ENCODE measurements around the gene KLK3. TPM values are rescaled to one million over a fixed set of nuclear protein-coding genes. Genes with fewer than 3 reads are reported as not detected.
A peak's percentile ranks its signal among the peaks of the same experiment; 100 is the strongest.

KLK3 gene
- total RNA-seq, 1 experiment from 2014 or later: not detected

DNA sequence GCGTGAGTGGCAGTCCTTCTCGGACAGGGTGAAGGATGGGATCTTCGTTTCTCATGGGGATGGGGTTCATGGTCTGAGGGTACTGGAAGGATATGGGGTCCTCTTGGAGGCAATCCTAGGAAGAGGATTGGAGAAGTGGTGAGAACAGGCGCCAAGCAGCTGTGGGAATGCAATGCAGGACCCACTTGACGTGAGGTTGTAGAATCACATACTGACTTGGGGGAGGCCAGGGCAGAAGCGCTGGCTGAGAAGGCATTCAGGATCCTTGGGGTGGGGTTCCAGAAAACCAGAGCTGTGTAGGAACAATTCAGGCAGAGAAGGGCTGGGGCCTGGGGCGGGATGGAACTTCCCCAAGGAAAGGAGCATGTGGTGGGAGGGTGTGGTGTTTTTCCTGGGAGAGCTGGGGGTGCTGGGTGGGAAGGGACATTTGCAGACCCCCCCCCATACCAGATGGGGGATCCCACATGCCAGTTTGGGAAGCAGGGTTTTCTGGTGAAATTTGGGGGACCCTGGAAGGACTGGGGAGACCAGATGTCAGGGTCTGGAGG, 32.0 kb upstream of the KLK3 start:
- no peak overlapping the region for H3K4me3 ChIP-seq
- H3K9me3 ChIP-seq (replicated peaks): no peaks in the 10 kb centered on the region
- H3K36me3 ChIP-seq: no peaks in the 10 kb centered on the region
- H3K4me1 ChIP-seq: peaks cover 11% of the 10 kb centered on the region; the same call in 1 of the 2 replicates
- no peak overlapping the region for H3K27ac ChIP-seq
- H3K27me3 ChIP-seq: 0 out of 2 replicates have a peak, but pooled peaks cover 3% of the 10 kb centered on the region
- DNase-seq: no peak

DNA sequence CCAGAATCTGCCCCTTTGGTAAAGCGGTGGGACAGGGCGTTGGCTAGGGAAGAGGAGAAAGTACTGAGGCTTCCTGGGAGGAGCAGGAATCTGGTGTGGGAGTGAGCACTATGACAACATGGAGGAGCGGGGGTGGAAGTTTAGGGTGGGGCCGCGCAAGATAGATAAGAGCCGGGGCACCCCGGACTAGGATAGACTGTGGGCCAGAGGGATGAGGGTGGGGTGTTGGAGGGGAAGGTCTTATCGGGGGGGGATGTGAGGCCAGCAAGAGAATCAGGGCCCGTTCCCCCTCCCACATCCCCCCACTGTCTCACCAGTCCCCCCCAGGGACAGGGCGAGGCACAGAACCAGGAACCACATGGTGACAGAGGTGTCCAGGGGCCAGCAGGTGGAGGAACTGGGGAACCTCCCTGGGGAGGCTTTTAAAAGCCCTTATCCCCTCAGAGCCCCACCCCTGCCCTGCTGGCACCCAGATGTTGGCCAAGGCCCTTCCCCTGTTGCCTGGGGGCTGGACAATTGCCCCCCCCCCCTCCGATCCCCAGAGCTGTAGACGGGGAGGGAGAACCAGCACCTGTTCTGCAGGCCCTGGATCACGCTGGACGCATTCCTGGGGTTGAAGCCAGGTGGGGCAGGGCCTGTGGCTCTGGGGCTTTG, 31.2 kb upstream of the KLK3 start, which contains the start of gene KLK1:
Gene KLK1 (minus strand): TSS at position 399 of the 654 bp plus-strand sequence. CDS start 39 bp downstream, at position 360.
- DNase-seq: peak; percentile 29 to 30
- peaks cover 11% of the 10 kb centered on the region; the same call in 1 of the 2 replicates for H3K4me1 ChIP-seq
- no peaks in the 10 kb centered on the region for H3K36me3 ChIP-seq
- no peaks in the 10 kb centered on the region for H3K9me3 ChIP-seq (replicated peaks)
- H3K27me3 ChIP-seq: 0 out of 2 replicates have a peak, but pooled peaks cover 3% of the 10 kb centered on the region
- H3K4me3 ChIP-seq: no peak within 1 kb of the TSS
- no peak within 1 kb of the TSS for H3K27ac ChIP-seq

DNA sequence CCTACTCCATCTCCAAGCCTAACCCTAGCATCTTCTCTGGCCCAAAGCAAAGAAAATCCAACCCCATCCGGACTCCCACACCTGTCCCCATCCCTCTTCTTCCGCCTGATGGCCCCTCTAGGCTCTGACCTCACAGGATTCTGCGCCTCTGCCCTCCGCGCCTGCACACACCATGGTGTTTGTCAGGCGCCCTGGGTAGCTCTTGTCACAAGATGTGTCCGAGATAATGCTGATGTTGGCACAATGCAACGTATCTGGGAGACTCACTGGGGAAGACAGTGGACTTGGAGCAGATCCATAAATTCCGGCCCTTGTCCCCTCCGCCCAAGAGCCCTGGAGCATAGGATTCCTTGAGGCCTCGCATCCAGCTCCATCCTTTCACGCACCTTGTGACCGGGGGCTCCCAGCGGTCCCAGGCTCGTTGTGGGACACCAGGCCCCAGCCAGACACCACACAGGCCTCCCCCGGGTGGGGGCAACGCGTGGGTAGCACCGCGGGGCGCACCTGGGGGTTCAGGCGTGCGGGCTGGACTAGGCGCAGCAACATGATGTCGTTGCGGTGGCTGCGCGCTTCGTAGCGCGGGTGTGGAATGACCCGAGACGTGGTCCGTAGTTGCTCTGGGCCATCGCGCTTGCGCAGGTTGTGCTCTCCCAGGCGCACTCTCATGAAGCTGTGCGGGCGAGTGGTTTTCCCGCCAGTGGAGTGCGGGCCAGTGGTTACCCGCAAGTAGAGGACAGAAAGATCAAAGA, 28.0 kb upstream of the KLK3 start:
- H3K9me3 ChIP-seq (replicated peaks): no peaks in the 10 kb centered on the region
- H3K36me3 ChIP-seq: no peaks in the 10 kb centered on the region
- no peak overlapping the region for H3K4me3 ChIP-seq
- H3K27ac ChIP-seq: no peak overlapping the region
- DNase-seq: no peak
- peaks cover 30% of the 10 kb centered on the region for H3K4me1 ChIP-seq
- no peaks in the 10 kb centered on the region for H3K27me3 ChIP-seq

DNA sequence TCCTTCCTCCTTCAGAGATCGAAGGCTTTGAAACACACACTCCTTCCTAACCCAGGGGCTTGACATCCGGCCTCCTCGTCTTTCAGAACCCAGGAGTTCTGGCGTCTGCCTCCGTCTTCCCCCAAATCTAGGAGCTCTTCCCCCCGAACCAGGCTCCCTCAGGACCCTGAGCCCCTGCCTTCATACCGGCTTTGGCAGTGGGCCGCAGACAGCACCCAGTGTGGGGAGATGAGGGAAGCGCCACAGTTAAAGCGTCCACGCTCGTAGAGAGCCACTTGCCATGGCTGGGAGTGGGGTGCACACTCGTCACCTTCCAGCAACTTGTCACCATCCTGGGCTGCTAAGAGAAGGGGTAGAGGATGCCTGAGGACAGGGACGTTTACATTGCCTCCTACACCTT, 27.2 kb upstream of the KLK3 start:
- no peak for DNase-seq
- H3K27ac ChIP-seq: no peak overlapping the region
- no peaks in the 10 kb centered on the region for H3K9me3 ChIP-seq (replicated peaks)
- no peak overlapping the region for H3K4me3 ChIP-seq
- H3K36me3 ChIP-seq: no peaks in the 10 kb centered on the region
- H3K27me3 ChIP-seq: no peaks in the 10 kb centered on the region
- H3K4me1 ChIP-seq: peaks cover 30% of the 10 kb centered on the region

DNA sequence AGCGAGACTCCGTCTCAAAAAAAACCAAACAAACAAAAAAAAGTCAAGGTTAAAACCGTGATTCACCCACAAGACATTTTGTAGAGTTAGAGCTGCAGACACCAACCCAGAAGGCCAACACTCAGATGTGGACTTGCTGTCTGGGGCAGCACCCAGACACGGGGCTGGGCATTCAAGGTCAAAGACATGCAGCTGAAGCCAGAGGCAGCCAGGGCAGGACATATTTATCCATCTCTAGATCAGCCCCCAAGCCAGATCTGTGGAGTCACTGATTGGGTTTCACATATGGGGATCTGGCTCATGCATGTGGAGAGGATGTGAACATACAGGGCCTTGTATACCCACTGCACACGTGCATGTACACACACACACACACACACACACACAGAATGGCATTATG, 24.9 kb upstream of the KLK3 start:
- DNase-seq: no peak
- Histone ChIP-seq H3K36me3 (no peaks in the 10 kb centered on the region), H3K9me3 (replicated peaks) (no peaks in the 10 kb centered on the region), H3K27me3 (no peaks in the 10 kb centered on the region), H3K4me3 (no peak overlapping the region), H3K27ac (peak overlapping the region; percentile 16; the same call in 1 of the 2 replicates), H3K4me1 (peaks cover 20% of the 10 kb centered on the region)

DNA sequence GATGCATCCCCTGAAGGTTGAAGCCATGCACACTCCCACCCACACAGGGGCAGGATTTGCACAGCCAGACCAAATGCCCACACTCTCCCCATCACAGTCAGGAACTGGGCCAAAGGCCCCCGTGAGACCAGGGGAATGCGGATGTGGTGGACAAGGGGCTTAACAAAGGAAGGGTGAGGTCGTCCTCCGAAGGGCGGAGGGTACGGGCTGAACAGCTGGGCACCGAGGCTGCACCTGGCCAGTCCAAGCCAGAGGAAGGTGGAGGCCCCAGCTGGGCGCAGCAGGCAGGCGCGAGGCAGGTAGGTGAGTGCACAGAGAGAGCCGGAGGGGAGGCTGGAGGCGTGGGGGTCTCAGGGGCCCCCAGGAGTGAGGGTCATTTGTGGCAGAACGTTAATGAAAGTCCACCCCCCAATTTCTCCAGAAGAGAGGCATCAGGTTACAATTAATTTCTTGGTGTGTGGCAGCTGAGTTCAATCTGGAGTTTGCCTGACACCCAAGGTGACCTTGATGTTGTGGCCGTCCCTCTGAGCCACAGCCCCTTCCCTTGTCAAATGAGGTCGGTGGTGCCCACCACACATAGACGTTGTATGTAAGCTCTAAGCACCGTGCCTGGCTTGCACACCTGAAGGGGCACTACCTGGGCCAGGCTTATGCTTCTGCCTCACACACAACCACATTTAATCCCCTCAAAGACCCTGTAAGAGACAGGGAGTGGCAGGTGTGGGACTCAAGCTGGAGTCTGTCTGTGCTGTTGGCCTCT, 24.3 kb upstream of the KLK3 start:
- Histone ChIP-seq H3K4me1 (peaks cover 20% of the 10 kb centered on the region), H3K9me3 (replicated peaks) (no peaks in the 10 kb centered on the region)
- peak; percentile 86 to 88 for DNase-seq

DNA sequence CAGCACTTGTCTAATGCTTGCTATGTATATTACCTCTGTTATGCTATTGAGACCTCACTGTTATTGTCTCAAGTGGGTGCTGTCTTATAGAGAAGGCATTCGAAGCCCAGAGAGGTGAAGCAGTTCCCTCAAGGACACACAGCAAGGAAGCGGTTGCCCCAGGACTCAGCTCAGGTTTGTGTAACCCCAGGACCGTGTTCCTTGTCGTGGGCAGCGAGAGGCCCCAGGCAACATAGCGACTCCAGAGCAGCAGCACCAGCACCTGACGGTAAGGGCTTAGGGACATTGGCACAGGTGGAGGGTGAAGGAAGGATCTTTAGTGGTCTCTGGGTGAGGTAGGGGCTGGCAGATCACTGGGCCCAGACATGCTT, 23.7 kb upstream of the KLK3 start:
- DNase-seq: no peak
- no peak overlapping the region for H3K4me3 ChIP-seq
- H3K4me1 ChIP-seq: peaks cover 20% of the 10 kb centered on the region
- H3K27me3 ChIP-seq: no peaks in the 10 kb centered on the region
- no peaks in the 10 kb centered on the region for H3K9me3 ChIP-seq (replicated peaks)
- no peaks in the 10 kb centered on the region for H3K36me3 ChIP-seq
- H3K27ac ChIP-seq: no peak overlapping the region; the same call in 1 of the 2 replicates

More for the DNA sequence above, 24.3 kb upstream of the KLK3 start:
- H3K4me3 ChIP-seq: no peak overlapping the region
- peak overlapping the region; percentile 16; the same call in 1 of the 2 replicates for H3K27ac ChIP-seq
- H3K36me3 ChIP-seq: no peaks in the 10 kb centered on the region
- H3K27me3 ChIP-seq: no peaks in the 10 kb centered on the region

DNA sequence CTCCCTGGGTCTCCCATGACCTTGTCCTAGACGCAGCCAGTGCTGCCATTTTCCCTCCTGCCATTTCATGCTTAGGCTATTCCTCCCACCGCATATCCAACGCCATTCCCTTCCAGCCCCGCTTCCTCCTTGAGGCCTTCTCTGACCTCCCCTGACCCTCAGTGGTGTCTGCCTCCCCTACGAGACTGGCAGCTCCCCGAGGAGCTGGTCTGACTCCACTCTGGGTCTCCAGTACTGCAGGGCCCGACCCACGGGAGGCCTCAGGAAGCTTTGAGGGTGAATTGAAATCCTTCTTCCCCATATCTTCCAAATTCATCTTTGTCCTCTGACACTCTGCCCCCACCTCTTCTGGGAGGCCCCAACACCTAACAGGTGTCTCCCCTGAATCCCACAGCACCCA, 22.0 kb upstream of the KLK3 start:
- peaks cover 20% of the 10 kb centered on the region for H3K4me1 ChIP-seq
- no peak overlapping the region for H3K4me3 ChIP-seq
- no peaks in the 10 kb centered on the region for H3K36me3 ChIP-seq
- no peaks in the 10 kb centered on the region for H3K27me3 ChIP-seq
- H3K9me3 ChIP-seq (replicated peaks): no peaks in the 10 kb centered on the region
- H3K27ac ChIP-seq: no peak overlapping the region
- no peak for DNase-seq

DNA sequence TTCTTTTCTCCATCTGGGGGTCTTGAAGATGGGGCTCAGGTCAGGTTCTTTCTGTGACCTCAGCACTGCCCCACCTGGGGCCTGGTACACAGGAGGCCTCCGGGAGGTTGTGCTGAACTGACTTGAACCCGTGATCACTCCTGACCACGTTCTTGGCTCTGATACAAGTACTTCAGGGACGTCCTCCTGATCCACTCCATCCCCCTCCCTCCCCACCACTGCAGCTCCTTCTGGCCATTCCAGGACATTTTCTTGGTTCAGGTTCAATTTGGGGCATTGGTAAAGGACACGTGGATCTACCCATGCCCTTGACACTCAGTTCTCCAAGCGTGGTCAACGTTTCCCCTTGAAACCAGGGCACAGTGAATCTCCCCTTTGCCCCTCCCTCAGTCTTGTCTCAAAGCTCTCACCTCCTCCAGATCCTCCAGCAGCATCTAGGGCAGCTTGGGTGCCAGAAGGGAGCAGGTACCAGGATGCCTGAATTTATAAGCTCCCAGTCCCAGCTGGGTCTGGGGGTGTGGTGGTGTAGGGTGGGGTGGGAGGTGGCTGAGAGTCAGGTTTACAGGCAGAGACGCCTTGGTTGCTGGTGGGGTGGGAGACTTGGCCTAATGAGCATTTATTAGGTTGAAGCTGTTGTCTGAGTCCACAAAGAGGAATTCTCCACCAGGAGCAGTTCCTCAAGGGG, 21.5 kb upstream of the KLK3 start, which contains the start of gene KLK15:
Gene KLK15 (minus strand): TSS at position 458 of the 685 bp plus-strand sequence. CDS start 2,082 bp downstream, outside the sequence.
- no peak for DNase-seq

DNA sequence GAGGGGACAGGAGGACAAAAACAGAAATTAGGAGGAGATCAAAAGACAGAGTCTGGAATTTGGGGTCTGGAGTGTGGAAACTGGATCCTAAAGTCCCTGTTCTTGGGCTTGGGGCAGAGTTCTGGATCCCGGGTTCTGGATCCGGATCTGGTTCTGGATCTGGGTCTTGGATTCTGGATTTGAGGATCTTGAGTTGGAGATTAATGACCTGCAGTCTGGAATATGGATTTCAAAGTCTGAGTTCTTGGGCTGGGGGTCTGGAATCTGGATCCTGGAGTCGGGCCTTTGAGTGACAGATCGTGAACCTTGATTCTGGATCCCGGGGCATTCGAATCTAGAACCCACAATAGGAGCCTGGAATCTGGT, 20.9 kb upstream of the KLK3 start:
- Histone ChIP-seq H3K27me3 (no peaks in the 10 kb centered on the region), H3K27ac (no peak overlapping the region), H3K4me3 (no peak overlapping the region), H3K9me3 (replicated peaks) (no peaks in the 10 kb centered on the region), H3K4me1 (peaks cover 20% of the 10 kb centered on the region), H3K36me3 (no peaks in the 10 kb centered on the region)
- DNase-seq: no peak

More for the DNA sequence above, 21.5 kb upstream of the KLK3 start, which contains the start of gene KLK15:
- no peak within 1 kb of the TSS for H3K27ac ChIP-seq
- H3K4me1 ChIP-seq: peaks cover 20% of the 10 kb centered on the region
- no peak within 1 kb of the TSS for H3K4me3 ChIP-seq
- H3K9me3 ChIP-seq (replicated peaks): no peaks in the 10 kb centered on the region
- no peaks in the 10 kb centered on the region for H3K27me3 ChIP-seq
- no peaks in the 10 kb centered on the region for H3K36me3 ChIP-seq

DNA sequence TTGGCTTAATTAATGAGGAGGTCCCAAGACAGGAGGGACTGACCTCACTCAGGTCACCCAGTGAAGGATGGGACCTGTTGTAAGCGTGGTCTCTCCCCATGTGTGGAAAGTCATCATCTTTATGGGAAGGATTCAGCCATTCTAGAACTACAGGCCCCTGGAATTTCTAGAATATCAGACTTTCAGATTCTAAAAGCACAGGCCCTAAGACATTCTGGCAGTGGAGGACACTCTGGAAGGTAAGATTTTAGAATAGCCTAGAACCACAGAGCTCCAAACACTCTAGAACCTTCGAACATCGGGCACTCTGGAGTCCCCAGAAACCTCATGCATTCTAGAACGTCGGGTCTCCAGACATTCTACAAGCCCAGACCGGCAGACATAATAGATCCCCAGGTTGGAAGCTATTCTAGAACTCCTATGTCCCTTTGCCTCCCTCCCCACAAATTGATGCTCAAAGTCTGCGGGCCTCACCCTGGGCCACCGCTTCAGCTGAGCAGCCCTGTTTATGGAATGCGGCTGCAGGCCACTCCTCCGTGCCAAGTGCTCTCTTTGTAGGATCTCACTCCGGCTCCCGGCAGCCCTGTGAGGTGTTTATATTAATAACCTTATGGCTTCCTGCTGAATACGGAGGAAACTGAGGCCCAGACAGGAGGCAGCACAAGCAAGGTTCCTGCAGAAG, 19.5 kb upstream of the KLK3 start:
- H3K4me3 ChIP-seq: peak overlapping the region; percentile 61
- peak; percentile 22 to 47 for DNase-seq
- H3K4me1 ChIP-seq: peaks cover 9% of the 10 kb centered on the region
- no peaks in the 10 kb centered on the region for H3K27me3 ChIP-seq
- H3K36me3 ChIP-seq: no peaks in the 10 kb centered on the region
- no peaks in the 10 kb centered on the region for H3K9me3 ChIP-seq (replicated peaks)
- H3K27ac ChIP-seq: no peak overlapping the region

DNA sequence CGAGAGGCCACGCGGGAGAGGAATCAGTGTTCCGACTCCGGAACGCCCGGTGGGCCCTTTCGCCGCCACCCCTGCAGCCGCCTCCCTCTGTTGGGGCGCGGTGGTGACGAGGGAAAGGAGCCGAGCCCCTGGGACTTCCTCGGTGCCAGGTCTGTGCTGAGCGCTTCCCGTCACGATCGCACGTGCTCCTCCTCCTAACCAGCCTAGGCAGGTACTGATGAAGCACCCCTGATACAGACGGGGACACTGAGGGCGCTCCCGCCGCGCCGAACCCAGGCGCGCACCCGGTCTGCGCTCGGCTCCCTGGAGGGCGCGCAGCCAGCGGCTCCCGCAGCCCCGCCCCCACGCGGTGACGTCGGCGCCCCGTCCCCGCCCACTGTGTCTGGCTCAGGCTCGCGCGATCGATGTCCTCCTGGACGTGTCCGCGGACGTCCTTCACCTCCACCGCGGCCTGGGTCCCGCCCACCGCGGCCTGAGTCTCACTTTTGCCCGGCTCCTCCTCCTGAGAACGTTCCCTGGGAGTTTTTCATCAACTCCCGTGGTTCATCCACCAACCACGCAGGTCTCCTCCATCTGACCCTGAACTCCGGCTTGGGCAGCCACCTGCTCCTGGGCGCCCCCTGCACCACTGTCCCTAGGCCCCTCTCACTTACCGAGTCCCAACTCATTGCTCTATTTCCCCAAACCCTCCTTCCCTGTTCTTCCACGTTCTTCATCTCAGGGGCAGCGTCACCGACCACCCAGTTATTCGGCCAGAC, 18.8 kb upstream of the KLK3 start:
- Histone ChIP-seq H3K4me1 (peaks cover 2% of the 10 kb centered on the region), H3K27me3 (no peaks in the 10 kb centered on the region), H3K27ac (no peak overlapping the region), H3K4me3 (peak overlapping the region; percentile 61), H3K9me3 (replicated peaks) (no peaks in the 10 kb centered on the region), H3K36me3 (no peaks in the 10 kb centered on the region)
- peak; percentile 70 to 79 for DNase-seq

DNA sequence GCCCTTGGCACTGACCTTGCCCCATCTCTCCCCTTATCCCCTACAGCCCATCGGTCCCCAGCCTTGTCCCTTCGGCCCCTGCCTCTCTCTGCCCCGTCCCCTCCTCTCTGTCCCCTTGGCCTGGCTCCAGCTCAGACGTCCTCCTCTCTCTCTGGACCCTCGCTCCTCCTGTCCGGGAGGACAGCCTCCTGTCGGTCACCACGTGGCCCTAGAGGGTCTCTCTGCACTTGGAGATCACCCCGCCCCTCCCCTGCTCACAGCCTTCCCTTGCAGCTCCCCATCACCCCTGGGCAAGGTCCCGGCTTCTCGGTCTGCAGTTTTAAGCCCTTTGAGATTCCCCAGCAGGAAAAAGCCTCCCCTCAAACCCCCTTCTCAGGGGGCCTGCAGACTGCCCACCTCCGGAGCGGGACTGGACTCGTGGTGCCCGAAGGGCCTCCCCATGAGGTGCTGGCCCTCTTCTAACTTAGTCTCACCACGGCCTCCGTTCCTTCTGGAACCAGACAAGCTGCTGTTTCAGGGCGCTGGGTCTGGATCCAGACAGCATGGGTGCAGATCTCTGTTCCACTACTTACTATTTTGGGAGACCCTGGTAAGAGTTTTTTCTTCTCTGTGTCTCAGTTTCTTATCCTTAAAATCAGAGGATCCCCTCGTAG, 18.0 kb upstream of the KLK3 start:
- DNase-seq: no peak
- no peaks in the 10 kb centered on the region for H3K27me3 ChIP-seq
- H3K27ac ChIP-seq: no peak overlapping the region
- no peaks in the 10 kb centered on the region for H3K9me3 ChIP-seq (replicated peaks)
- no peaks in the 10 kb centered on the region for H3K4me1 ChIP-seq
- no peak overlapping the region for H3K4me3 ChIP-seq
- H3K36me3 ChIP-seq: no peaks in the 10 kb centered on the region
